CD4-positive, alpha-beta T cell treated with Interleukin-17A for 1 hour (primary cell): ENCODE data around the gene SETD3.

ENCODE experiments used
- DNase-seq: peaks from one replicate; pipeline ENCODE4 v3.0.0-alpha.2; 2020

Gene SETD3

DNA sequence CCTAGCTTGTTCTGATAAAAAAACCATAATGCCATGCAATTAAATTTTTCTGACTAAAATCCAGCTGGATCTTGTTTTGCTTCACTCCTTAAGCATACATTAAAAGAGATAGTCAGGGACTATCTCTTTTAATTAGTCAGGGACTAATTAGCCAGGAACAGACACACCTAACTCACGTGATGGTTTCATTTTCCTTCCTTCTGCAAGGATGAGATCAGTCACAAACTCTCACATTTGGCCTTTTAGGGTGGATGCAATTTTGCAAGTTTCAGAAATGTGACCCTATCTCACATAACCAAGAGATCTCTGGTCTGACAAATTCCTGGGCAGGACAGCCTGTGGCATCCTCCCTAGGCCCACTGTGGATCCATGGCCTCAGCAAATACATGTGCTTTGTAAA lies 62.4 kb downstream of the SETD3 start:
- no peak for DNase-seq

DNA sequence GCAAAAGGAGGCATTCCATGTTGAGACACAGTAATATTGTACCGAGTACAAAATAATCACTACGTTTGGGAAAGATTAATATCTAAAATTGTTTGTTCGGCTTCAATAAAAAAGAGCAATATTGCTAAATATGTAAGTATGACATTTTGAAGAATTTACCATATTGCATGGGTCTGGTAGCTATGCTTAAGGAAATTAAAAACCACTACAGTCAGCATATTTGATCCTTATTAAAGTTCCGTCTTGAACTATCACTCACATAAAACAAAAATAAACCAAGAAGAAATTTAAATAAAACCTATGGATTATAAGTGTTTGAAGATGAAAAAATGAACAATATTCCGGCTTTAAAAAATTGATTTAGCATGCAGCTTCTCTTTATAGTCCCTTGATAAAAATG lies 63.8 kb downstream of the SETD3 start:
- no peak for DNase-seq

DNA sequence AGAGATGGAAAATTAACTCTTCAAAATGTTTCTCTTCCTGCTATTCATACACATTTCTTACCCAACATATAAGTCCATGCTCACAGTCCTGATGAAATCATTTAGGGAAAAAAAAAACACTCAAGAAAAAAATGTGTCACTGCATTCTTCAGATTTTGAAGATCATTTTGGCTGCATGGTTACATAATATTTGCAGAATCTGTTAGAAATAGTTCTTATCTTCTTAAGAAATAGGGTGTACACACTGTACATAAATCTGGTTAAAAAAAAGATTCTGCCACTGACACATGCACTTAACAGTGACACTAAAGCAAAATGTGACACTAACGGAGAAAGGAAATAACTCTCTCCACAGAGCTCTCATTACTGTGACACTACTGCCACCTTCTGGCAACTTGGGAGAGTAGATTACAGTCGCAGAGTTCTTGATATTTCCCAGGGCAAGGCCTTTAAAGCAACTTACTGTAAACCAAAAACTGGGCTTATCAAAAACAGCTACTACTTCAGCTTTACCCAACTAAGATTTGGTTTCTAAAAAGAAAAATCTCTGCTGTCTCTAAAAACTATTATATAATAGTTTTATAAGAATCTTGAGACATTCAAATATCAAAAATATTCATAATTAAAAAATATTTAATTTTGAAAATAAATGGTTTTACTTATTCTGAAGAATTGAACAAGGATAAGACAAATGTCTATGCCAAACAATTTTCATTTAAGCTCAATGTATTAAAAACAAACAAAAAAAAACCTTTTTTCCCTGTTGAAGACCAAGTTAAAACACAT lies 65.0 kb downstream of the SETD3 start:
- DNase-seq, result peak; percentile 87

DNA sequence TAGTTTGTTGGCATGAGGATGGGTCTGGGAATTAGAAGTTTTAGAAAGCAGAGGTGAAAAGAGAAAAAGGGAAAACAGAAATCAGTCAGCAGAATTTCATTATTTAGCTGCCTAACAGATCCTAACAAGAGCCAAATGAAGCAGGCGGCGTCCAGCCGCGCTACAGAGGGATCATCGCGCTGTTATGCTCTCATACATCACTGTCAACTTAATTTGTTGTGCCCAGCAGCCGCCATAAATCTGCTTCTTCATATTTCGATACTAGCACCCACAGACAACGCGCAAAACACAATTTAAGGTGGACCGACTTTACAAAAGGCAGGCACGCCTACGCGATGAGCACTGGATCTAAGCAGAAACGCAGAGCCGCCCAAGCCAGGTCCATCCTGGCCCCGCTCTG lies 66.7 kb downstream of the SETD3 start:
- DNase-seq, result no peak

DNA sequence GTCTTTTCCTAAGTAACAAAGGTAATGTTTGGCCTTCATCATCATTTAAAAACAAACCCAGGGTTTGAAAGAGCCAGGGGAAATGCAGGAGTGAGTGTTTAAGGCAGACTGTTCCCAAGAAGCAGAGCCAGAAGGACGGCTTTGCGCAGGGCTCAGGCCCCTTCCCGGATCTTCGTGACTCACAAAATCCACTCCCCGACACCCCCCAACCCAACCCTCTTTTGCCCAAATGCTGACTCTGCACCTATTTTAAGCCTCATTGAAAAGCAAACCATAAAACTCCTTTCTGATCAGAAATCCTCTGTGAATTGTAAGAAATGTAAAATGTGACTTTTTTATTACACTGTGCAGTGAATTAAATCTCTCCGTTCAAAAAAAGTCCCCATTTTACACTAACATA lies 67.5 kb downstream of the SETD3 start:
- DNase-seq, result no peak

DNA sequence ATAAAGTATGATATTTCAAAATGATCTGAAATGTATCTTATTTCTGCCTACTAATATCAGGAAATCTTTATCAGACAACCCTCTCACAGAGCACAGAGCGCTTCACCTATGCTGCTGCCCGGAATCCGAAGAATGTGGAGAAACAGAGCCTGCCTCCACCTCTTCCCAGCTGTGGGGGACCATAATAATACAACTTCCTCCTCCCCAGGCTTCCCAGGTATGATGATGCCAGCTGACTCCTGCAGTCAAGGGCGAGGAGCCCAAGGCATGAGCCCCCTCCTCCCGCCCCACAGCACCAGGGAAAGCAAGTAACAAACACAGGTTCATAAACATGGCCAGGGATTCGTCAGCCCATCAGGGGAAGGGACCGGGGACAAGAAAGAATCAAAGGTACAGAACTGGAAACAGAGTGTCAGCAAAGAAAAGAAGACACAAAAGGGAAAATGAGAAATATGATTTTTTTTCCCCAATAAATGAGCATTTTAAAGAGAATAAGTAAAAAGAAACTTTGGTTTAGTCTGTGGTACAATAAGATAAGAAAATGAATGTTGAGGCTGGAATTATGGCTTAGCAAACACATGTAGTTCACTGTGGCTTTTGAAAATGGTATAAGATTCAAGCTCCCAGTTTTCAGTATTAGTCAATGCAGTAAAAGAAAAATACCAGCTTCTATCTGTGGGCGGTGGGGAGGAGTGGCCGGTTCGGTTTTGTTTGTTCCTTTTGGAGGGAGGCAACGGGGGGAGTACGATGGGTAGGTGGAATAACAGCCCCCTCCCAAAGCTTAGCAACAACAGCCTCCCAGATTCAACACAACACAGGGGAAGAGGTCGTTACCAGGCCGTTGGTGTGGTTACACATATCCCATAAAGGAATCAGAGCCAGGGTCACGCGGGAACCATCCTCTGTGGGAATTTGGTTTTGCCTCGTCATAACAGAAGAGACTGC lies 68.3 kb downstream of the SETD3 start:
- DNase-seq, result no peak

DNA sequence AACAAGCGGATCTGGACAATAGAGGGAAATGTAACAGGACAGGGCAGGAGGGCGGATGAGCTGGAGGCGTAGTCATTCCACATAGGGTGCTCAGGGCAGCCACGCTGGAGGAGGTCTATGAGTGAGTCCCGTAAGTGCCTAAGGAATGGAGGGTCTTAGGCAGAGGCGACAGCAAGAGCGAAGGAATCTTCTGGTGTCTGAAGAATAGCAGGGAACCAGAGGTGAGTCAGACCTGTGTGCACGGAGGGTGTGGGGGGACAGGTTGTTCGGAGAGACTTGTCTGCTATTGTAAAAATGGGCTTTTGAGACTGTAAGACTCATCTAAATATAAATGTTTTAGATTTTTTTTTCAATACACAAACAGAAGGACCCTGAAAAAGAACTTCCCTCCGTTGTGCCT lies 70.6 kb downstream of the SETD3 start:
- DNase-seq, result no peak

DNA sequence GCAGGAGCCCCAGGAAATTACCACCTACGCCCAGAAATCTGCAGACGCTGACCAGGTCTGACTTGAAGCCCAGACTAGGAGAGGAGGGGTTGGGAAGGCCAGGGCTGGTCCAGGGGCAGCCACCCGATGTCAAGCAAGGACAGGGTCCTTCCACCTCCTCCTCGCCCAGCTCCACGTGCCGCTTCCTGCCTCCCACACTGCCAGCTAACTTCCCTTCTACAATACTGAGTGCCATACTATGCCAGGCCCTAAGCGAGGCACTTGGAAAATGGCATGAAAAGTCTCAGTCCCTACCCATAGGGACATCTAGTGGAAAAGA lies 71.7 kb downstream of the SETD3 start:
- DNase-seq, result no peak

DNA sequence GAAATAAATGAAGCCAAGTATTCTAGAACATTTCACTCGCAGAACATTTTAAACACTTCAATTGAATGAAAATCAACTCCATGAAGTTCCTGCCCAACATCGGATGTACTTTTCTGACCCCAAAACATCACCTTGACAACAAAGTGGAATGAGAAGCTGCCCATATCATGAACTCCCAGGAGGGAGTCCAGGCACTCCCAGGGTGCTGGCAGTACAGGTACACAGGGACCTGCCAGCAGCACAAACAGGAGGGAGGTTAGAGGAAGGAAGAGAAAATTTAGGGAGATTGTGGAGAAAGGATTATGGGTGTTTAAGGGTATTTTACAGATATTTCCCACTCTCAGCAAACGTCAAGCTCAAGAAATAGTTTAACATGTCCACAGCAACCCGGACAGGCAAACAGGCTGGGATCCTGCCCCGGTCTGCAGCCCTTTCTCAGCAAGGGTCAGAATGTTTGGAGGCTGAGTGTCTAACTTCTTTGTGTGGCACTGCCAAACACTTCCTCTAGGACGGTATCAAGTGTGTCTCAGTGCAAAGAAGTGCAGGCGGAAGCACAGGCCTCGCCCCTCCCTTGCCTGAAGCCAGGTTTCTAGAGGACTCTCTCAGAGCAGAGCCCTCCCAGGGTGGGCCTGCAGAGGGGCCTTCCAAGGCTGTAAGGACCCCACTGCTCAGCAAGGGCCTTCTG lies 72.2 kb downstream of the SETD3 start:
- DNase-seq, result no peak

DNA sequence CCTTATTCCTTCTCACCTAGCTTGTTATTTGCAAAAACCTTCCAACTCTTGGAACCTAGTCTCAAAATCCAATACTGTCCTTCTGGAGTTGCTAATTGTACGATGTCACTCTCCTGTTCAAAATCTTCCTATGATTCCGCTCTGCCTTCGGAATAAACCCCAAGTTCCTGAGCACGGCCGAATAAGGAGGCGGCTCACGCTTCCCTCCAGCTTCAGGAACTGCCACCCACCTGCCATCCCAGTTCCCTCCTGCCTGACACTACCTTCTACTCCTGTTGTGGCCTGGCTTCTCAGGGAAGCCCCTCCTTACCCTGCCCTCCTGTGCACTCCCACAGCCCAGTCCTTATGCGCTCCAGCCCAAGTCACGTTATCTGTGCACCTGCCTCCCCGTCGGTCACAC lies 73.2 kb downstream of the SETD3 start:
- no peak for DNase-seq

DNA sequence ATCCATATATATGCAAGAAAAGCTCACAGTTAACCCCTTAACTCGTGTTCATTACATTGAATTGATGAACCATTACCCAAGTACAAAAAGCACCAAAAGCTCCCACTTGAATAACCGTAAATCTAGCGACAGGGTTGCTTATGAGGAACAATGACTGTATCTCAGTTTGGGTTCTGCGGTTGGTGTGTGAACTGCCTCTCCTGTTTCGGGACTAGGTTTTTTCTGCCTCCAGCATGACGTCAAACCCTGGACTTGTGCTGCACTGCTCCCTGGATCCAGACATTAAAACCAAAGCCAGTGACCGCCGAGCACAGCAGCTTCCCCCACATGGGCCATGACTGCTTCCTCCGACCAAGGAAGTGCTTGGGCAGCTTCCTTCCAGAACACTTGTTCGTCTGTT lies 77.7 kb downstream of the SETD3 start:
- no peak for DNase-seq

DNA sequence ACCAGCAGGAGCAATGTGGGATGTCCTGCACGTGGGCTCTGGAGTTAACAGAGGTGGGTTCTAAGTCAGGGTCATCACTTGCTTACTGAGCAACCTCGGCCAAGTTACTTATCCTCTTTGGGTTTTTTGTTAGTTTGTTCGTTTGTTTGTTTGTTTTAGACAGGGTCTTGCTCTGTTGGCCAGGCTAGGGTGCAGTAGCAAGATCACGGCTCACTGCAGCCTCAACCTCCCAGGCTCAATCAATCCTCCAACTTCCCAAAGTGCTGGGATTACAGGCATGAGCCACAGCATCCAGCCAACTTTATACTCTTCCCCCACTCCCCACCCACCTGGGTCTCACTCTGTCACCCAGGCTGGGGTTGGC lies 78.4 kb downstream of the SETD3 start:
- DNase-seq, result no peak

DNA sequence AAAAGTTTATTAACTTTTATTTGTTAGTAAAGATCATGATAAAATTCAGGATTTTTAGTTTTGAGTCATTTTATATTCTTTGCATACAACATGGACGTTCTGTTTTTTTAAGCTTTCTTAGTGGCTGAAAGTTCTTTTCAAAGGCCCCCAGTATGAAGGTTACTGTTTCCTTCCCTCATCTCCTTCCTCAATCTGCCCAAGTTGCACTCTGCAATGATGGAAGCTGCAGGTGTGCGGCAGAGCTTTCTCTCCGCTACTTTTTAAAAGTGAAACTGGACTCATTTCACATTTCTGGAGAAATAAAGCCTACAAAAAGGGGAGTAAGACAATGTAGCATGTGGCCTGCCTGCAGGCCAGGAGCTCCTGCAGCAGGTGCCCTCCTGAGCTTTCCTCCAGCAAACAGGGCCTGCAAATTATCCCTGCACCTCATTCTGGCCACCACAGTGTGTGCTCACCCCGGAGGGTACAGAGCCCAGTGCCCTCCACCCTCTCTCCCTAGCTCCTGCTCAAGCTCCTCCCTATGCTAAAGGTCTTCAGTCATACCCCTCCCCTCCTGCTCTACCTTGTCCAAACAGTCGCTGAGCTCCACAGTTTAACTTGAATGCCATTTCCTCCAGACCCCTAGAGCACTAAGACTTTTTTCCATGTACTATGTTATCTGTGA lies 78.9 kb downstream of the SETD3 start:
- no peak for DNase-seq

DNA sequence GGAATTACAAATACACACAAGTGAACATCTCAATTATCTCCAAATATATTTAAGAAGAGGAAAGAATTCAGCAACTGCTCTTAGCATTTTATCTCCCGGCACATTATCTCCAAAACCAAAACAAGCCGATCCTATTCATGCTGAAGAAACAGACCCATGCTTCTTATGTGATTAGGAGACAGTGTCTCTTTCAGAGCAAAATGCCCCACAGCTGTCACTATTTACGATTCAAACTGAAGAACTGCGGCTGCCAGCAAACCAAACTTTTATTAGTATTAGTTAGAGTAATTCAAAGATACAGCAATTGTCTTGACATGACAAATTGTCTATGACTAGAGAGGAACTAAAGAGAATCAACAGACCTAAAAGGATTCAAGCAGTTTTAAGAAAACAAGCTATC lies 79.4 kb downstream of the SETD3 start:
- DNase-seq, result no peak

DNA sequence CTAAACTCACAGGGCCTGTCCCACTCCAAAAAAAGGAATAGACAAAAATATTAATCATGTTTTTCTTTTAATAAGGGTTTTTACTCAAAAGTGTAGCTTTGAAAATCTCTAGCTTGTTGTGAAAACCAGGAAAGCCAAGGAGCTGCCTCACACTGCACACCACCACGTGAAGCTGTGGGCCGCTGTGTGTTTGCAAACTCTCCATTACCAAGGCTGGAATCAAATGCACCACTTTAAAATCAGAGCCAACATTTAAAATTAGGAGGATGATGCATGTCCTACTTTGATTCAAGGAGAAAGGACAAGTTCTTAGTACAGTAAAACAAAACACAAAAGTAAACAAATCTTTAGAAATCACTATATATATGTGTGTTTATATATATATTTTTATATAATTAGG lies 83.0 kb downstream of the SETD3 start:
- no peak for DNase-seq

DNA sequence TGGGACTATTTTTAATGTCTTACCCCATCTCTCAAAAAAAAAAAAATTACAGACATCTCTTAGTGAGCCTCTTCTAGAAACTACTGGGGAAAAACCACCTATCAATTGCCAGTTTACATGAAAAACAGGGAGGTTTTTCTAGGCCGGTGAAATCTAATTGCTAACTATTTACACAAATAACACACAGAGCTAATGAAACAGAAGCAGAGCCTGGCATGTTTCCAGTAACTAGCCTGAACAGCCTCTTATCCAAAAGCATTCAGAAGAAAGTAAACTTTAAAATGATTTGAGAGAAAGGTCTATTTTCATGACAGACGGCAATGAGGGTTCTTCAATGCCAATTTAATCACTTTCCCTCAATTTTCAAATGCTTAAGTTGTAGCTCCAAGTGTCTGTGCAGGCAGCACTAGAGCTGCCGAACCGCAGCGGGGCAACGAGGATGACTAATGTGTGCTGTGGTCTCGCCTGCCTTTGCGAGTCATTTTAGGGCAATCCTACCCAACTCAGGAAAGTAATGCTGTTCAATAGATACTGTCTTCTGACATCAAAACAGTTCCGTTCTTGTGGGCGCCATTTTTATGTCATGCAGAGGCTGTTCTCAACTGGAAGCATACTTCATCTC lies 84.6 kb downstream of the SETD3 start:
- peak; percentile 19 for DNase-seq

DNA sequence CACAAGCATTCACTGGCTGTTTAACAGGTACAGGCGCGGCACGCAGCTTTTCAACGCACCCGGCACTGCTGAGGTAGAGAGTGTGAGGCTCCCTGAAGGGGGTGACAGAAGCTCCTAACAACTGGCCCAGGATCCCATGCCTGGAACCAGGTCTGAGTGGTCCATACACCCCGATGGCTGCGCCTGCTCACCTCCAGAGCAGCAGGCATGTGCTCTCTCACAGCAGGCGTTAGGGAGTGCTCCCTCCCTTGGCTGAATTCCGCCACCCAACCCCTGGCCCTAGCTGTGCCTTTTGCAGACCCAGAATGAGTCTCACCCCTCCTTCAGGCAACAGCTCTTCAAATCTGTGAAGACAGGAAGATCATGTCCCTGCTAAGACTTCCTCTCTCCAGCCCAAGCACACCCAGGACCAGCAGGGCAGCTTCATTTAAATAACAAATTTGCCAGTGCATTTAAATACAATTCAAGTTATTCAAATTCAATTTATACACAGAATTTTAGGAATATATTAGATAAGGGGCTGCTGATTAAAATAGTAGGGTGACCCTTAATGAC lies 86.0 kb downstream of the SETD3 start:
- DNase-seq, result no peak

DNA sequence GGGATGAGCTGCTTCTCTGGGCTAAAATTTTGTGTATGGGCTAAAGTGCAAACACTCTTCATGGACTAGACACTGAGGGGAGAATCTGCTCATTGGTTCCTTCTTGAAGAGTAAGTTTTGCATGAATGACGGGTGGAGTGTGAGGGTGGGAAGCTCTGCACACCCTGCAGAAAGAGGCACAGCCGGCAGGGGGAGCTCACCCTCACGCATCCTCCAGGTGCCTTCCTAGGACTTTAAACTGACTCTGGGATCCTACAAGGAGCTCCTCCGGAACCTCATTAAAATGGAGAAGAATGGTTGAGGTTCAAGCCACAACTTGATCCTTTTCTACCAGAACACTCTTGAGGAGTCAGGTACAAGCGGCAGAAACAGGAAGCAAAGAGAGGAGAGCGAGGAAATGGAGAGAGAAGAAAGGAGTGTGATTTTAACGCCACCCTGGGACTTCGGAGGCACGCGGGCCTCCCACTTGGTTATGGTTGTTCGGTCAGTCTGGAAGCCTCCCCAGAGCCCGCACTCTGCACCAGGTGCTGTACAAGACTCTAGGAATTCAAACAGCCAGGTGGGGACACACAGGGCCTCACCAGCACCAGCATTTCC lies 87.5 kb downstream of the SETD3 start:
- DNase-seq, result peak; percentile 14

DNA sequence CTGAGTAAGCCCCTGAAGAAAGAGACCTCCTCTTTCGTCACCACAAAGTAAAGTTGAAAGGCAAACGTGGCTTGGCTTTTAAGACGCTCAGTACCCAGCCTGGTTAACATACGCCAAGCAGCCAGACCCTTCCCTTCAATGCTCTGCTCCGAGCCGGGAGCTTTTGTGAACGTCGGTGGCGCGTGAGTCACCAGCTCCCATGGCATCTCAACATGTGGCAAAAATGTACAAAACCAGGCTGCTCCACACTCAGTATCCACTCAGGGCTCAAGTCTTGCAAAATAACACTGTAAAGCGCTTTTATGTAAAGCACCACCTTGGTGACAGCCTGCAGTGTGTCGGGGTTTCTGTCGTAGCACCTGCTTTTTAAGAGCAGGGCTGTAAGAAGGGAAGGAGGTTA lies 89.0 kb downstream of the SETD3 start:
- no peak for DNase-seq

DNA sequence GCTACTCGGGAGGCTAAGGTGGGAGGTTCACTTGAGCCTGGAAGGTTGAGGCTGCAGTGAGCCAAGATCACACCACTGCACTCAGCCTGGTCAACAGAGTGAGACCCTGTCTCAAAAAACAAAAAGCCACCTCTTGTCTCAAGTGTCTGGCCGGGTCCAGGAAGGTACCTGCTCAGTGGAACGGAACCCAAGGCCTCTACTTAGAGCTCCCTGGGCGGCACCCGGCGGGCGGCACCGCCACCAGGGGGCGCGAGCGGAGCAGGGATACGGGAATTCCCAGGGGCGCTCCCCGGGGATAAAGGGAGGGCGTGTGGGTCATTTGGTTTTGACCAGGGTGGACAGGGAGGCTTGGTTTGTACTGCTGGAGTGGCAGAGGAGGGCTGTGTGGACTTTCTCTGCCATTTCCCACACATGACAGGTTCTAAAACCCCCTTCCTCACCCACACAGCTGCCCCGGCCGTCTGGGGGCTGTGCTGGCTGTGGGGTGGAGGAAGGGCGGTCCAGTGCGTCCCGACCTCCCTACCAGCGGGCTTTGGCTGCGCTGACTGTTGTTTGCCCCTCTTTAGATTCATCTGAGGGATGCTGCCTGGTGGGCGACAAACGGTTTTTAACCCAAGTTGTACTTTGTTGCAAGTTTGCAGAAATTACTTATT lies 91.4 kb downstream of the SETD3 start:
- DNase-seq, result peak; percentile 29

DNA sequence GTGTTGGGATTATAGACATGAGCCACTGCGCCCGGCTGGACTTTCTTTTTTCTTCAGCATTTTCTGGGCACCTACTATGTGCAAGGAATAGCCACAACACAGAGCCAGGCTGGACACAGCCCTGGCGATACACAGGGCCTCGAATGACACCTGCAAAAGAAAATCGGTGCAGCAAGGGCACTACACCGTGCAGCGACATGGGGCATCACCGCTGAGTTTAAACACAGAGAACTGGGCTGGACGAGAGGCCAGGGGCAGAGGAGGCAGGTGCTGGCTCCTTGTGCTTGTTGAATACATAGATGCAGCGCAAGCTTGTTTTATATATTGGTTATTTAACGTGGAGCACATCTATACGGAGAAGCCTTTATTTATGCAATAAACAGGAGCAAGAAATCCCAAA lies 92.4 kb downstream of the SETD3 start:
- DNase-seq, result no peak

DNA sequence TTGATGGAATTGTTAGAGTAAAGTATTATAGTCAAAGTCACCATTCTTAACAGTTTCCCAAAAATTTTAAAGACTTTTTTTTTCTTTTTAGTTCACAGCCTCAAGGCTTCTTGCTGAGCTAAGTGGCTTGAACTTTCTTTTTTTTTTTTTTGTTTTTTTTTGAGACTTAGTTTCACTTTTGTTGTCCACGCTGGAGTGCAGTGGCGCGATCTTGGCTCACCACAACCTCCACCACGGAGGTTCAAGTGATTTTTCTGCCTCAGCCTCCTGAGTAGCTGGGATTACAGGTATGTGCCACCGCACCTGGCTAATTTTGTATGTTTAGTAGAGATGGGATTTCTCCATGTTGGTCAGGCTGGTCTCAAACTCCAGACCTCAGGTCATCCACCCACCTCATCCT lies 92.8 kb downstream of the SETD3 start:
- DNase-seq, result no peak
